Gastrocnemius medialis (tissue), 4 donors: ENCODE data around the gene STAC2. TPM values are rescaled to one million over a fixed set of nuclear protein-coding genes. Genes with fewer than 3 reads are reported as not detected.
A peak's percentile ranks its signal among the peaks of the same experiment; 100 is the strongest.

Source experiments
- ATAC-seq, 2 donors: fragments of 150-250 bp; one replicate each; pipeline ENCODE4 v1.9.1; 2016
- DNase-seq, 2 donors: peaks; one replicate each; pipeline ENCODE4 v3.0.0-alpha.2; 2019
- H3K27ac ChIP-seq, 4 donors: fragments of 200-600 bp; sonication (generic); 1 replicate in 1 of 4; 2 replicates in 3 of 4; pipeline ENCODE4 v1.5.1; 2016 to 2018; ENCODE audit warnings: mild to moderate bottlenecking in 2 of 4, moderate library complexity in 1 of 4
- H3K27me3 ChIP-seq, 3 donors: fragments of 200-600 bp; sonication (generic) in 2 of 3; 1 replicate in 1 of 3; 2 replicates in 2 of 3; pipeline versions ENCODE4 v1.5.1 to v1.6.0; 2016 to 2019; ENCODE audit warnings: mild to moderate bottlenecking in 1 of 3, moderate library complexity in 1 of 3
- H3K36me3 ChIP-seq, 2 donors: fragments of 200-600 bp; sonication (generic) in 1 of 2; one replicate each; pipeline ENCODE4 v1.5.1; 2017 to 2018
- H3K4me1 ChIP-seq, 2 donors: fragments of 200-600 bp; sonication (generic) in 1 of 2; one replicate each; pipeline ENCODE4 v1.5.1; 2016 to 2017; ENCODE audit warnings: mild to moderate bottlenecking in 2 of 2
- H3K4me3 ChIP-seq, 4 donors: fragments of 200-600 bp; sonication (generic) in 3 of 4; 1 replicate in 1 of 4; 2 replicates in 3 of 4; pipeline ENCODE4 v1.5.1; 2016 to 2019; ENCODE audit warnings: mild to moderate bottlenecking in 2 of 4
- H3K9me3 ChIP-seq, 3 donors: fragments of 200-600 bp; sonication (generic) in 2 of 3; 1 replicate in 1 of 3; 2 replicates in 2 of 3; pipeline ENCODE4 v1.5.1; 2016 to 2019
- POLR2A ChIP-seq, 2 donors: fragments of 450-650 bp; IDR thresholded peaks; one replicate each; pipeline ENCODE4 v1.6.1; 2017; ENCODE audit warnings: antibody characterized with exemption in 2 of 2, mild to moderate bottlenecking in 2 of 2, moderate library complexity in 2 of 2
- in situ Hi-C, 4 donors: fragments of 200-750 bp; cut with MboI; loops; one replicate each; pipeline versions ENCODE4 v1.15.0 to v1.8.0; 2017; ENCODE audit warnings: low sequenced_read_pairs in 4 of 4
- intact Hi-C: fragments of 100-400 bp; cut with DNase I; formaldehyde crosslinking; loops from one replicate; pipeline ENCODE4 v1.15.1; 2023; ENCODE audit warnings: low total_unique reads
- total RNA-seq, 4 donors: library from RNA; depleted of rRNA; stranded (reverse); fragments of >200 nt; gene quantifications; one replicate each; pipeline versions ENCODE4 v1.1.0 to v1.2.3, GENCODE V29; 2016
- TF ChIP-seq, protein P1 (sequence below), 5 experiments: fragments of 450-650 bp in 3 of 5; fragments of 200-600 bp in 2 of 5; sonication (generic) in 2 of 5; IDR thresholded peaks in 4 of 5; conservative IDR thresholded peaks in 1 of 5; 1 replicate in 4 of 5; 2 replicates in 1 of 5; pipeline ENCODE4 v1.5.1; 2016 to 2019; ENCODE audit warnings: antibody characterized with exemption in 5 of 5, mild to moderate bottlenecking in 3 of 5, moderate library complexity in 3 of 5

Gene STAC2
- total RNA-seq, 4 donors from 2014 or later, result not detected

DNA sequence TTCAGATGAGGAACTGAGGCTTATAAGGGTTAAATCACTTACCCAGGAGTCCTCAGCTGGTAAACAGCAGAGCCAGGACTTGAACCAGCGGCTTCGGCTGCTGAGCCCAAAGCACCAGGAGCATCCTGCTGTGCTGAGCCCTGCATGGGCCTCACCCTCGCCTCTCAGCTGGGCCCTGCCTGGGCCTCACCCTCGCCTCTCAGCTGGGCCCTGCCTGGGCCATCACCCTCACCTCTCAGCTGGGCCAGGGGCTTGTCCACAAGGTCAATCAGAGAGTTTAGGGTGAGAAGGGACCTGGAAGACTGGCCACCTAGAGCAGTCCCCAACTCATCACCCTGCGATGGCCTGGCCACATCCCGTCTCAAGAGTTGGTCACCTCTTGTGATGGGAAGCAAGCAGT, 4.2 kb downstream of the STAC2 start:
- H3K9me3 ChIP-seq, result no peaks in the 10 kb centered on the region
- intact Hi-C loops, result no loop called here
- no peak for DNase-seq
- H3K4me3 ChIP-seq, result no peak overlapping the region
- no peak overlapping the region for H3K27ac ChIP-seq
- TF ChIP-seq POLR2A (IDR thresholded peaks at IDR 0.05), result no peak
- TF ChIP-seq, protein P1, sequence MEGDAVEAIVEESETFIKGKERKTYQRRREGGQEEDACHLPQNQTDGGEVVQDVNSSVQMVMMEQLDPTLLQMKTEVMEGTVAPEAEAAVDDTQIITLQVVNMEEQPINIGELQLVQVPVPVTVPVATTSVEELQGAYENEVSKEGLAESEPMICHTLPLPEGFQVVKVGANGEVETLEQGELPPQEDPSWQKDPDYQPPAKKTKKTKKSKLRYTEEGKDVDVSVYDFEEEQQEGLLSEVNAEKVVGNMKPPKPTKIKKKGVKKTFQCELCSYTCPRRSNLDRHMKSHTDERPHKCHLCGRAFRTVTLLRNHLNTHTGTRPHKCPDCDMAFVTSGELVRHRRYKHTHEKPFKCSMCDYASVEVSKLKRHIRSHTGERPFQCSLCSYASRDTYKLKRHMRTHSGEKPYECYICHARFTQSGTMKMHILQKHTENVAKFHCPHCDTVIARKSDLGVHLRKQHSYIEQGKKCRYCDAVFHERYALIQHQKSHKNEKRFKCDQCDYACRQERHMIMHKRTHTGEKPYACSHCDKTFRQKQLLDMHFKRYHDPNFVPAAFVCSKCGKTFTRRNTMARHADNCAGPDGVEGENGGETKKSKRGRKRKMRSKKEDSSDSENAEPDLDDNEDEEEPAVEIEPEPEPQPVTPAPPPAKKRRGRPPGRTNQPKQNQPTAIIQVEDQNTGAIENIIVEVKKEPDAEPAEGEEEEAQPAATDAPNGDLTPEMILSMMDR (IDR thresholded peaks at IDR 0.05 in 4 of 5, conservative IDR thresholded peaks at IDR 0.05 in 1 of 5), result no peak
- H3K36me3 ChIP-seq, result no peaks in the 10 kb centered on the region
- in situ Hi-C loops, result no loop called here
- peaks cover 21 to 24% of the 10 kb centered on the region in 2 donors for H3K4me1 ChIP-seq
- H3K27me3 ChIP-seq, result peaks cover 12 to 23% (median 16%) of the 10 kb centered on the region in 3 donors
- no peak for ATAC-seq

DNA sequence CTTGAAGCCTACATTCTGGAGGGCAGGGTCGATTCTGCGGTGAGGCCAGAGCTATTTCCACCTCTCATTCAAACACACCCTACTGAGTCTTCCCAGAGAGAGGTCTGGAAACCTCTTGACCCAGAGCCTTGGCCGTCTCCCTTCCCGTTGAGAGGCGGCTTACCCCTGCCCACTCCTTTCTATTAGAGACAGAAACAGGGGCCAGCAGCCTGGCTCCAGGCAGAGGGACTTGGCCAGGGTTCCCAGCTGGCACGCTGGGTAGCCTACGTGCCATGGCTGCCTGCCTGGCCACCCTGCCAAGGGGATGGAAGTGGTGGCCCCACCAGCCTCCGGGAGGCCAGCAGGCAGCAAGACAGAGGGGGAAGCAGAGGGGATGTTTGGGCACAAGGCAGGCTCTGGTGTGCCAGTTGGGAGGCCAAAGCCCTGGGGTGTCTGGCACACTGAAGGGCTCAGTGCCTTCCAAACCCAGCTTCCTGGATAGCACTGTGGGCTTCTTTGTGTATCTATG, 6.0 kb downstream of the STAC2 start:
- Histone ChIP-seq H3K4me3 (no peak overlapping the region), H3K36me3 (no peaks in the 10 kb centered on the region), H3K27me3 (peaks cover 0 to 5% (median 1%) of the 10 kb centered on the region in 3 donors), H3K9me3 (no peaks in the 10 kb centered on the region), H3K27ac (peak overlapping the region; percentile 59 to 72 (median 65)), H3K4me1 (peaks cover 12 to 13% of the 10 kb centered on the region in 2 donors)
- DNase-seq (no peak), ATAC-seq (peak; percentile 27 to 42)
- intact Hi-C loops (no loop called here), in situ Hi-C loops (no loop called here)
- TF ChIP-seq, protein P1 (IDR thresholded peaks at IDR 0.05 in 4 of 5, conservative IDR thresholded peaks at IDR 0.05 in 1 of 5), result no peak
- no peak for TF ChIP-seq POLR2A (IDR thresholded peaks at IDR 0.05)

DNA sequence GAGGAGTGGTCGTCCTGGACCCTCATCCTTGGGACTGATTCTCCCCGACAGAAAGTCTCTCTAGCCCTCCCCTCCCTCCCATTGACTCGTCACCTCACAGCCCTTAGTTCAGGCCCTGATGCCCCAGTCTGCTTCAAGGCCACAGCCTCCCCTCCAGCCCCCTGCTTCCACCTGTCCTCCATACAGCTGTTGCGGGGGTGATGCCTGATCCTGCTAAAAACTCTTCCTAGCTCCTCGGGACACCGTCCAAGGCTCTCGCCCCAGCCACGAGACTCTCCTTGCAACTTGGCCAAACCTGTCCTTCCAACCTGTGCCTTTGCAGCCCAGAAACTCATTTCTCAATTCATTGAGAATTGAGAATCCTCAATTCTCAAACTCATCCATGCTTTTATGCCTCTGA, 6.8 kb downstream of the STAC2 start:
- ATAC-seq (peak; percentile 27 to 45), DNase-seq (no peak)
- TF ChIP-seq, protein P1 (IDR thresholded peaks at IDR 0.05 in 4 of 5, conservative IDR thresholded peaks at IDR 0.05 in 1 of 5), result no peak
- TF ChIP-seq POLR2A (IDR thresholded peaks at IDR 0.05), result no peak
- no peaks in the 10 kb centered on the region for H3K27me3 ChIP-seq
- peak overlapping the region in 1 of 4 donors; percentile 59 for H3K27ac ChIP-seq
- H3K9me3 ChIP-seq, result no peaks in the 10 kb centered on the region
- peaks cover 12 to 13% of the 10 kb centered on the region in 2 donors for H3K4me1 ChIP-seq
- in situ Hi-C loops (no loop called here), intact Hi-C loops (no loop called here)
- H3K4me3 ChIP-seq, result no peak overlapping the region
- H3K36me3 ChIP-seq, result no peaks in the 10 kb centered on the region

GRCh38 chr17:39217734-39218369, 7.9 kb downstream of the STAC2 start:
- ATAC-seq (no peak), DNase-seq (no peak)
- Histone ChIP-seq H3K9me3 (no peaks in the 10 kb centered on the region), H3K27me3 (no peaks in the 10 kb centered on the region), H3K36me3 (no peaks in the 10 kb centered on the region), H3K27ac (no peak overlapping the region), H3K4me1 (peaks cover 12 to 13% of the 10 kb centered on the region in 2 donors), H3K4me3 (no peak overlapping the region)
- intact Hi-C loops (no loop called here), in situ Hi-C loops (no loop called here)
- TF ChIP-seq, protein P1 (IDR thresholded peaks at IDR 0.05 in 4 of 5, conservative IDR thresholded peaks at IDR 0.05 in 1 of 5), result no peak
- TF ChIP-seq POLR2A (IDR thresholded peaks at IDR 0.05), result no peak
